HEK293 (cell line): ENCODE measurements around the gene NMNAT1.
A peak's percentile ranks its signal among the peaks of the same experiment; 100 is the strongest.

Experiments used
- CTCF ChIA-PET: fragments of 350-600 bp; formaldehyde crosslinking; extraction: SDS; loops from one replicate; lab custom pipeline; 2021; ENCODE audit warnings: antibody characterized with exemption; lab: Yijun Ruan, JAX
- POLR2A ChIA-PET: fragments of 300-600 bp; formaldehyde crosslinking; extraction: SDS; loops from one replicate; lab custom pipeline; 2020; ENCODE audit warnings: antibody characterized with exemption, inconsistent platforms; lab: Yijun Ruan, JAX
- H3K27ac ChIP-seq: fragments of 200-500 bp; sonication (Bioruptor generic); 2 replicates; pipeline ENCODE4 v1.5.1; 2014; ENCODE audit warnings: low read depth, low read length, control low read depth, inconsistent platforms; ENCODE audit errors: extremely low read depth
- H3K36me3 ChIP-seq, 2 experiments: fragments of 200-500 bp in 1 of 2; sonication (Bioruptor generic) in 1 of 2; 1 replicate in 1 of 2; 2 replicates in 1 of 2; pipeline ENCODE4 v1.5.1; 2014 to 2017; ENCODE audit warnings: inconsistent platforms in 2 of 2, low read length in 2 of 2; ENCODE audit not compliant: control insufficient read depth in 2 of 2, insufficient read depth in 1 of 2
- H3K4me1 ChIP-seq: fragments of 200-500 bp; sonication (Bioruptor generic); 2 replicates; pipeline ENCODE4 v1.5.1; 2014; ENCODE audit warnings: mild to moderate bottlenecking, low read length, inconsistent platforms; ENCODE audit not compliant: control insufficient read depth, insufficient read depth
- H3K4me3 ChIP-seq: 2 replicates; pipeline ENCODE4 v1.5.1; 2011; ENCODE audit warnings: low read depth, mild to moderate bottlenecking, control low read depth, low read length, moderate library complexity
- H3K9me3 ChIP-seq: fragments of 200-500 bp; sonication (Bioruptor generic); 2 replicates; pipeline ENCODE4 v1.5.1; 2014; ENCODE audit warnings: low read depth, low read length, inconsistent platforms; ENCODE audit not compliant: control insufficient read depth, insufficient read depth
- MYNN ChIP-seq: fragments of 450-650 bp; formaldehyde crosslinking; IDR thresholded peaks from 2 replicates; pipeline ENCODE4 v1.5.1; 2016; ENCODE audit warnings: missing biosample characterization, missing genetic modification characterization, borderline replicate concordance
- SETDB1 ChIP-seq: IDR thresholded peaks from one replicate; pipeline ENCODE4 v1.6.1; 2017; ENCODE audit warnings: mild to moderate bottlenecking, low read length, moderate library complexity, mixed read lengths; ENCODE audit not compliant: insufficient read length
- ZBTB44 ChIP-seq: fragments of 450-650 bp; IDR thresholded peaks from 2 replicates; pipeline ENCODE4 v1.5.1; 2018; ENCODE audit warnings: missing biosample characterization, mild to moderate bottlenecking, missing genetic modification characterization
- ZNF112 ChIP-seq: fragments of 450-650 bp; formaldehyde crosslinking; IDR thresholded peaks from 2 replicates; pipeline ENCODE4 v1.5.0; 2017; ENCODE audit warnings: missing biosample characterization, missing genetic modification characterization
- ZNF114 ChIP-seq: fragments of 450-650 bp; formaldehyde crosslinking; IDR thresholded peaks from 2 replicates; pipeline ENCODE4 v1.5.0; 2017; ENCODE audit warnings: missing biosample characterization, missing genetic modification characterization
- ZNF175 ChIP-seq: fragments of 450-650 bp; formaldehyde crosslinking; IDR thresholded peaks from 2 replicates; pipeline ENCODE4 v1.5.1; 2016; ENCODE audit warnings: missing biosample characterization, missing genetic modification characterization
- ZNF280D ChIP-seq: fragments of 450-650 bp; formaldehyde crosslinking; IDR thresholded peaks from 2 replicates; pipeline ENCODE4 v1.5.1; 2016; ENCODE audit warnings: missing biosample characterization, missing genetic modification characterization
- ZNF366 ChIP-seq: fragments of 450-650 bp; formaldehyde crosslinking; conservative IDR thresholded peaks from 2 replicates; pipeline ENCODE4 v1.5.1; 2016; ENCODE audit warnings: missing biosample characterization, missing genetic modification characterization
- ZNF488 ChIP-seq: fragments of 450-650 bp; formaldehyde crosslinking; IDR thresholded peaks from 2 replicates; pipeline ENCODE4 v1.5.1; 2016; ENCODE audit warnings: missing biosample characterization, missing genetic modification characterization
- ZNF555 ChIP-seq: fragments of 450-650 bp; formaldehyde crosslinking; conservative IDR thresholded peaks from 2 replicates; pipeline ENCODE4 v1.5.1; 2017; ENCODE audit warnings: missing biosample characterization, mild to moderate bottlenecking, missing genetic modification characterization, inconsistent platforms
- ZNF623 ChIP-seq: fragments of 450-650 bp; formaldehyde crosslinking; IDR thresholded peaks from 2 replicates; pipeline ENCODE4 v1.5.1; 2016; ENCODE audit warnings: missing biosample characterization, missing genetic modification characterization
- ZNF843 ChIP-seq: fragments of 450-650 bp; formaldehyde crosslinking; IDR thresholded peaks from 2 replicates; pipeline ENCODE4 v1.5.1; 2016; ENCODE audit warnings: missing biosample characterization, missing genetic modification characterization

NMNAT1 gene

GRCh38 chr1:10022656-10023055 is 79.4 kb downstream of the NMNAT1 start (continued):
- no peak for TF ChIP-seq ZNF175 (tag by site-specific recombination)
- no peak for TF ChIP-seq ZNF843 (tag by site-specific recombination)
- no peak for TF ChIP-seq ZNF555

GRCh38 chr1:10025354-10025753 is 82.1 kb downstream of the NMNAT1 start:
- no peak overlapping the region for H3K4me3 ChIP-seq
- no peaks in the 10 kb centered on the region for H3K4me1 ChIP-seq
- POLR2A ChIA-PET: no interaction called here
- TF ChIP-seq SETDB1 (peak; percentile 54), ZNF280D (tag by site-specific recombination) (no peak)
- TF ChIP-seq, all 188 proteins: peak for 1
- CTCF ChIA-PET: interaction anchor here (0.6 to 1.0 kb wide), 4 partner anchors 15 to 458 kb away, joined by 3 to 8 read pairs (median 4); no protein-coding TSS in a partner anchor
- H3K27ac ChIP-seq: no peak overlapping the region
- no peaks in the 10 kb centered on the region for H3K9me3 ChIP-seq
- H3K36me3 ChIP-seq: no peaks in the 10 kb centered on the region

- ChIA-PET CTCF (no interaction called here), POLR2A (no interaction called here)
- H3K4me1 ChIP-seq: no peaks in the 10 kb centered on the region
- no peak overlapping the region for H3K27ac ChIP-seq
- H3K4me3 ChIP-seq: no peak overlapping the region
- no peaks in the 10 kb centered on the region for H3K9me3 ChIP-seq
- no peaks in the 10 kb centered on the region for H3K36me3 ChIP-seq
- TF ChIP-seq ZNF114 (tag by site-specific recombination) (no peak), ZBTB44 (tag by site-specific recombination) (no peak), MYNN (tag by site-specific recombination) (no peak), ZNF112 (tag by site-specific recombination) (no peak), ZNF623 (tag by site-specific recombination) (no peak), ZNF280D (tag by site-specific recombination) (no peak), ZNF366 (tag by site-specific recombination) (no peak), ZNF488 (tag by site-specific recombination) (no peak)
Observed at GRCh38 chr1:10027027-10027426, 83.8 kb downstream of the NMNAT1 start.
